Inflammatory macrophage treated with lipopolysaccharide for 1 hour (primary cell): ENCODE measurements around the gene PRKAB2.
"Not testable (repeated sequence)": the region's sequence is repeated elsewhere in the genome, so short reads cannot be mapped to it uniquely, and the experiment has no call there.

Experiments used
- DNase-seq, 2 donors: peaks; one replicate each; pipeline ENCODE4 v3.0.0-alpha.2; 2020 to 2022

The PRKAB2 gene

DNA sequence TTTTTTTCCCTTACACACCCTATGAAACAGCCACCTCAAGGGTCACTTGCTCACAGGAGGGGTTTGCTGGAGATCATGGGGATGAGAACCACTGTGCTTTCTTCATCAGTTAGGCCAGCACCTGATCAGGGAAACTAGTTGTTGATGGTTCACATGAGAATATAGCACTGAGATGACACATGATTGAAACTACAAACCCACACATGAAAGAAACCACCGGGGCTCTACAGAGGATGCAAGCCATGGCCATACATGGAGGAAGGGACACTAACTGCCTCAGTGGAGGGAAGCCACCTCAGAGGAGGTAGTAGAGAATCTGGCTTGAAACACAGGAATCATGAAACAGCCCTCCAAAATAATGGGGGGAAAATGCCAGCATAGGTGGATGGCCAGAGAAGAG is 63.2 kb downstream of the PRKAB2 start:
- no peak for DNase-seq

GRCh38 chr1:147106407-147106881 is 65.8 kb downstream of the PRKAB2 start:
- not testable (repeated sequence) for DNase-seq

DNA sequence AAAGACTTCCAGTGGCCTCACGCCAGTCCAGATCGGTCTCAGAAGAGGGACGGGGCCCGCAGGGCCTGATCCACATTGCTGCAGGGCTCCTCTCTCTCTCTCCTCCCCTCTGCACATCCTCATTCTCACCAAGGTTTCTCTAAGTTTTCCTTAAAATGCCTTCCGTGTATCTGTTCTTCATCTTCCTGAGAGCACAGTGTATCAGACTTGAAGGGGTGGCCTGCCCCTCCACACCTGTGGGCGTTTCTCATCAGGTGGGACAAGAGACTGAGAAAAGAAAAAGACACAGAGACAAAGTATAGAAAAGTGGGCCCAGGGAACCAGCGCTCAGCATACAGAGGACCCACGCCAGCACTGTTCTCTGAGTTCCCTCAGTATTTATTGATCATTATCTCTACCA is 66.4 kb downstream of the PRKAB2 start:
- no peak for DNase-seq
